Measurements from ENCODE around the gene KXD1.

The KXD1 gene

GRCh38 chr19:18542941-18543813, 14.5 kb upstream of the KXD1 start, which contains the start of gene FKBP8:
Gene FKBP8 (minus strand): TSS chr19:18543573. CDS start chr19:18541970, 1,603 bp downstream.
- DNase-seq (ENCODE audit: low read depth), result peak; percentile 86
- TF ChIP-seq, protein P1, sequence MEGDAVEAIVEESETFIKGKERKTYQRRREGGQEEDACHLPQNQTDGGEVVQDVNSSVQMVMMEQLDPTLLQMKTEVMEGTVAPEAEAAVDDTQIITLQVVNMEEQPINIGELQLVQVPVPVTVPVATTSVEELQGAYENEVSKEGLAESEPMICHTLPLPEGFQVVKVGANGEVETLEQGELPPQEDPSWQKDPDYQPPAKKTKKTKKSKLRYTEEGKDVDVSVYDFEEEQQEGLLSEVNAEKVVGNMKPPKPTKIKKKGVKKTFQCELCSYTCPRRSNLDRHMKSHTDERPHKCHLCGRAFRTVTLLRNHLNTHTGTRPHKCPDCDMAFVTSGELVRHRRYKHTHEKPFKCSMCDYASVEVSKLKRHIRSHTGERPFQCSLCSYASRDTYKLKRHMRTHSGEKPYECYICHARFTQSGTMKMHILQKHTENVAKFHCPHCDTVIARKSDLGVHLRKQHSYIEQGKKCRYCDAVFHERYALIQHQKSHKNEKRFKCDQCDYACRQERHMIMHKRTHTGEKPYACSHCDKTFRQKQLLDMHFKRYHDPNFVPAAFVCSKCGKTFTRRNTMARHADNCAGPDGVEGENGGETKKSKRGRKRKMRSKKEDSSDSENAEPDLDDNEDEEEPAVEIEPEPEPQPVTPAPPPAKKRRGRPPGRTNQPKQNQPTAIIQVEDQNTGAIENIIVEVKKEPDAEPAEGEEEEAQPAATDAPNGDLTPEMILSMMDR (IDR thresholded peaks at IDR 0.05; ENCODE audit: low read length, missing control alignments), result no peak
- H3K4me3 ChIP-seq (replicated peaks; ENCODE audit: low read depth, low read length), result peak within 1 kb of the TSS; percentile 72

DNA sequence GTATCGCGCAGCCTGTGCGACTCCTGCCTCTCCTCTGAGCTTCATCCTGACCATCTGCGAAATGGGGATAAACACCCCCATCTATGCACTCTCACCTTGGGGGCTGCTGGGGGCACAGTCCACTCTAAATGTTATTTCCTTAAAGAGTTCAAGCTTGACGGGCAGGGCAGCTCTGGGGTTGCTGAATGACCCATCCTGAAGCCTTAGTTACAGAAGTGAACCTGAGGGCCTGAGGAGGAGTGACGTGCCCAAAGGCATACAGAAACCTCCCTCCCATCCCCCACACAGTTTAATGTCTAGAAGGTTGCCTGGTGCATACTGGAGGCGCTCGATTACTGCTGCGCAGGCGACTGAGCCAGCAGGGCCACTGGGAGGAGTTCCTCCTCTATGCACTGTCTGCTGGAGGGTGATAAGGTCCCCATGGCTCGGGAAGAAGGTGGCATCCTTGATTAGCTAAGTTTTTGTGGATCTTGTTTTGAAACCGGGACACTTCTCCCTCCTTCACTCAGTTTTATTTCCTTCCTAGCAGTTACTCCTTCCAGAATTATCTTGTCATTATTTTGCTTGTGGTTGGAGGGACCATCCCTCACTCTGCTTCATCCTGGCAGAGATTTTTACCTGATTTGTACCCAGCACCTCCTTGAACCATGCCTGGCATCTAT, 13.7 kb upstream of the KXD1 start:
- TF ChIP-seq, protein P1 (IDR thresholded peaks at IDR 0.05; ENCODE audit: low read length, missing control alignments), result no peak
- peak; percentile 67 for DNase-seq (ENCODE audit: low read depth)
- H3K4me3 ChIP-seq (replicated peaks; ENCODE audit: low read depth, low read length), result peak overlapping the region; percentile 55

- no peak for DNase-seq (ENCODE audit: low read depth)
- TF ChIP-seq, protein P1 (IDR thresholded peaks at IDR 0.05; ENCODE audit: low read length, missing control alignments), result no peak
- H3K4me3 ChIP-seq (replicated peaks; ENCODE audit: low read depth, low read length), result no peak overlapping the region
Measured at GRCh38 chr19:18551631-18552030, 6.0 kb upstream of the KXD1 start.

DNA sequence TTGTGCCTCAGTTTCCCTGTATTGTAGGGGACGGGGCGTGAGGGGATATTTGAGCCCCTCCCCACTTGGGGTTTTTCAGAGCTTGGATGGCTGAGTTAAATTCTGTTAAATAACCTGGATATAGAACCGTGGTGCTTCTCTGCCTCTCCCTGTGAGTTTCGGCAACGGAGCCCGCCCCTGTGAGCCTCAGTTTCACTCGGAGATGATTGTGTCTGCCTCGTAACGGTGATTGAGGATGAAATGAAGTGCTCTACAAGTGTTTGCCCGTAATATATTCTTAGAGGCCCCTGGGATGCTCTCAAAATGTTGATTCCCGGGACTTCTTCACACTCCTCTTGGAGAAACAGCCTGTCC, 509 bp downstream of the KXD1 start:
- TF ChIP-seq, protein P1 (IDR thresholded peaks at IDR 0.05; ENCODE audit: low read length, missing control alignments), result no peak
- peak overlapping the region; percentile 99 for H3K4me3 ChIP-seq (replicated peaks; ENCODE audit: low read depth, low read length)
- no peak for DNase-seq (ENCODE audit: low read depth)

GRCh38 chr19:18558604-18559003, 934 bp downstream of the KXD1 start:
- TF ChIP-seq, protein P1 (IDR thresholded peaks at IDR 0.05; ENCODE audit: low read length, missing control alignments), result no peak
- DNase-seq (ENCODE audit: low read depth), result no peak
- H3K4me3 ChIP-seq (replicated peaks; ENCODE audit: low read depth, low read length), result peak overlapping the region; percentile 99

GRCh38 chr19:18559685-18560084, 2.0 kb downstream of the KXD1 start:
- TF ChIP-seq, protein P1 (IDR thresholded peaks at IDR 0.05; ENCODE audit: low read length, missing control alignments), result no peak
- no peak overlapping the region for H3K4me3 ChIP-seq (replicated peaks; ENCODE audit: low read depth, low read length)
- no peak for DNase-seq (ENCODE audit: low read depth)
